ENCODE measurements around the gene RBKS.
A peak's percentile ranks its signal among the peaks of the same experiment; 100 is the strongest.

Gene RBKS

GRCh38 chr2:27829791-27830190 is 60.4 kb downstream of the RBKS start:
- DNase-seq = no peak

GRCh38 chr2:27828305-27828704 is 61.9 kb downstream of the RBKS start:
- DNase-seq = no peak

GRCh38 chr2:27824401-27824800 is 65.8 kb downstream of the RBKS start:
- DNase-seq = no peak

GRCh38 chr2:27823569-27823968 is 66.6 kb downstream of the RBKS start:
- no peak for DNase-seq

- no peak for DNase-seq
Observed at GRCh38 chr2:27823135-27823534, 67.1 kb downstream of the RBKS start.

GRCh38 chr2:27822049-27822448 is 68.1 kb downstream of the RBKS start:
- no peak for DNase-seq

GRCh38 chr2:27815860-27816438 is 74.2 kb downstream of the RBKS start:
- no peak for DNase-seq

GRCh38 chr2:27814758-27815157 is 75.4 kb downstream of the RBKS start:
- DNase-seq = no peak

GRCh38 chr2:27811768-27812167 is 78.4 kb downstream of the RBKS start:
- no peak for DNase-seq

GRCh38 chr2:27810455-27810854 is 79.7 kb downstream of the RBKS start:
- no peak for DNase-seq

GRCh38 chr2:27809761-27810241 is 80.4 kb downstream of the RBKS start:
- no peak for DNase-seq

GRCh38 chr2:27808984-27809383 is 81.2 kb downstream of the RBKS start:
- DNase-seq = no peak

- no peak for DNase-seq
Observed at GRCh38 chr2:27808418-27808817, 81.8 kb downstream of the RBKS start.

- peak in 1 of 2 experiments; percentile 32 for DNase-seq
Observed at GRCh38 chr2:27807476-27807875, 82.7 kb downstream of the RBKS start.

GRCh38 chr2:27806311-27807059 is 83.7 kb downstream of the RBKS start:
- DNase-seq = no peak

- no peak for DNase-seq
Observed at GRCh38 chr2:27805180-27805579, 85.0 kb downstream of the RBKS start.

- DNase-seq = no peak
Observed at GRCh38 chr2:27804146-27804545, 86.0 kb downstream of the RBKS start.

GRCh38 chr2:27803046-27803445 is 87.1 kb downstream of the RBKS start:
- no peak for DNase-seq

GRCh38 chr2:27802547-27802946 is 87.6 kb downstream of the RBKS start:
- no peak for DNase-seq

- no peak for DNase-seq
Observed at GRCh38 chr2:27800856-27801255, 89.3 kb downstream of the RBKS start.

GRCh38 chr2:27799646-27800010 is 90.6 kb downstream of the RBKS start:
- no peak for DNase-seq

GRCh38 chr2:27798948-27799645 is 91.1 kb downstream of the RBKS start:
- no peak for DNase-seq

- no peak for DNase-seq
Observed at GRCh38 chr2:27798486-27798885, 91.7 kb downstream of the RBKS start.

- DNase-seq = no peak
Observed at GRCh38 chr2:27797841-27798240, 92.3 kb downstream of the RBKS start.
